PC-3 (cell line): ENCODE data around the gene MRPS22. TPM values are rescaled to one million over a fixed set of nuclear protein-coding genes. Genes with fewer than 3 reads are reported as not detected.
"Not testable (repeated sequence)": the region's sequence is repeated elsewhere in the genome, so short reads cannot be mapped to it uniquely, and the experiment has no call there.

Source experiments
- ATAC-seq: fragments of 200-7000 bp; cut with Tn5 transposase; 2 replicates; pipeline ENCODE4 v1.9.1; 2020; ENCODE audit warnings: mild to moderate bottlenecking, moderate library complexity
- BruUV-seq: library from RNA; stranded (reverse); fragments of 400-500 nt; replicated peaks from 2 replicates; lab custom pipeline; 2021; lab: Mats Ljungman, UMichigan
- CTCF ChIA-PET: fragments of 300-600 bp; sonication (Branson Sonifier 250); formaldehyde crosslinking; loops from one replicate; lab custom pipeline; 2022; ENCODE audit warnings: antibody characterized with exemption; lab: Charles Lee
- POLR2A ChIA-PET: fragments of 300-600 bp; sonication (Branson Sonifier 250); formaldehyde crosslinking; loops from one replicate; lab custom pipeline; 2022; ENCODE audit warnings: antibody characterized with exemption; ENCODE audit not compliant: unreplicated experiment; lab: Charles Lee
- DNase-seq: peaks from one replicate; pipeline ENCODE4 v3.0.0-alpha.2; 2015
- H2AFZ ChIP-seq: fragments of 300-600 bp; sonication (generic); 2 replicates; pipeline ENCODE4 v1.6.0; 2016; ENCODE audit warnings: antibody characterized with exemption, low read length
- H3F3A ChIP-seq: fragments of 300-600 bp; sonication (generic); one replicate; pipeline ENCODE4 v1.6.0; 2017; ENCODE audit warnings: antibody characterized with exemption, low read length, control low read depth, mild to moderate bottlenecking; ENCODE audit not compliant: unreplicated experiment
- H3K27ac ChIP-seq: fragments of 300-600 bp; sonication (generic); 2 replicates; pipeline ENCODE4 v1.5.1; 2016; ENCODE audit warnings: mild to moderate bottlenecking, low read length
- H3K27me3 ChIP-seq: fragments of 300-600 bp; sonication (generic); 2 replicates; pipeline ENCODE4 v1.6.1; 2016; ENCODE audit warnings: low read length, mixed read lengths
- H3K36me3 ChIP-seq: fragments of 300-600 bp; sonication (generic); 2 replicates; pipeline ENCODE4 v1.6.1; 2016; ENCODE audit warnings: low read depth, mixed run types, low read length, mixed read lengths
- H3K4me1 ChIP-seq: fragments of 300-600 bp; sonication (generic); 2 replicates; pipeline ENCODE4 v1.5.1; 2016; ENCODE audit warnings: low read length; ENCODE audit not compliant: insufficient read depth
- H3K4me2 ChIP-seq: fragments of 300-600 bp; sonication (generic); 2 replicates; pipeline ENCODE4 v1.6.0; 2016; ENCODE audit warnings: low read length
- H3K4me3 ChIP-seq: fragments of 300-600 bp; sonication (generic); 2 replicates; pipeline ENCODE4 v1.5.1; 2016; ENCODE audit warnings: mild to moderate bottlenecking, low read length, mixed read lengths
- H3K79me2 ChIP-seq: fragments of 300-600 bp; sonication (generic); 2 replicates; pipeline ENCODE4 v1.6.1; 2017; ENCODE audit warnings: low read length, mixed read lengths
- H3K9ac ChIP-seq: fragments of 300-600 bp; sonication (generic); 2 replicates; pipeline ENCODE4 v1.6.0; 2016; ENCODE audit warnings: mild to moderate bottlenecking, low read length
- H3K9me2 ChIP-seq: fragments of 300-600 bp; sonication (generic); replicated peaks from 2 replicates; pipeline ENCODE4 v1.6.1; 2016; ENCODE audit warnings: mixed run types, low read length, mixed read lengths
- H3K9me3 ChIP-seq: fragments of 300-600 bp; sonication (generic); 2 replicates; pipeline ENCODE4 v1.6.1; 2016; ENCODE audit warnings: low read length, mixed read lengths
- H4K20me1 ChIP-seq: fragments of 300-600 bp; sonication (generic); 2 replicates; pipeline ENCODE4 v1.6.1; 2016; ENCODE audit warnings: low read length, mixed read lengths
- CTCF ChIP-seq: fragments of 300-600 bp; sonication (generic); conservative IDR thresholded peaks from 2 replicates; pipeline ENCODE4 v1.5.1; 2017; ENCODE audit warnings: antibody characterized with exemption, low read depth, mild to moderate bottlenecking, low read length
- EZH2 ChIP-seq: fragments of 300-600 bp; sonication (generic); IDR thresholded peaks from one replicate; pipeline ENCODE4 v1.6.1; 2017; ENCODE audit warnings: antibody characterized with exemption, mild to moderate bottlenecking, low read length; ENCODE audit not compliant: unreplicated experiment
- EZH2phosphoT487 ChIP-seq: fragments of 300-600 bp; sonication (generic); IDR thresholded peaks from 2 replicates; pipeline ENCODE4 v1.6.1; 2018; ENCODE audit warnings: mild to moderate bottlenecking, antibody characterized with exemption, low read length, borderline replicate concordance
- intact Hi-C: fragments of 100-400 bp; cut with micrococcal nuclease; formaldehyde crosslinking; loops from 2 replicates; pipeline ENCODE4 v1.9.0; 2023
- total RNA-seq: library from RNA; depleted of rRNA; stranded (reverse); fragments of >200 nt; gene quantifications from 2 replicates; pipeline ENCODE4 v1.2.3, GENCODE V29; 2014

Gene MRPS22
- total RNA-seq, 1 experiment from 2014 or later: 73.3 TPM

- Histone ChIP-seq H3K27ac (peak within 1 kb of the TSS; percentile 87), H2AFZ (peak within 1 kb of the TSS; percentile 93), H3K36me3 (no peaks in the 10 kb centered on the region), H3K27me3 (no peaks in the 10 kb centered on the region), H3K79me2 (peaks cover 47% of the 10 kb centered on the region), H3K9me2 (no peaks in the 10 kb centered on the region), H3K9me3 (no peaks in the 10 kb centered on the region), H3F3A (no peaks in the 10 kb centered on the region), H3K4me2 (peak within 1 kb of the TSS; percentile 87), H3K4me1 (peaks cover 9% of the 10 kb centered on the region; the same call in 1 of the 2 replicates), H4K20me1 (0 out of 2 replicates have a peak, but pooled peaks cover 3% of the 10 kb centered on the region), H3K9ac (peak within 1 kb of the TSS; percentile 99), H3K4me3 (peak within 1 kb of the TSS; percentile 82)
- ATAC-seq (peak; percentile 95), DNase-seq (peak; percentile 97)
- POLR2A ChIA-PET: interaction anchor here (0.5 to 0.6 kb wide), 2 partner anchors 36 to 41 kb away, joined by 3 read pairs; no protein-coding TSS in a partner anchor
- BruUV-seq: no TSS peak
- TF ChIP-seq CTCF (no peak), EZH2phosphoT487 (no peak)
- CTCF ChIA-PET: interaction anchor here (0.6 kb wide), 1 partner anchor 36 kb away, joined by 3 read pairs; no protein-coding TSS in a partner anchor
- intact Hi-C loops: no loop called here
Observed at GRCh38 chr3:139389552-139390368, 45.9 kb downstream of the MRPS22 start, which contains the start of gene COPB2. TSS of gene COPB2 (minus strand) at chr3:139389647. CDS start at chr3:139389550, 97 bp downstream.

GRCh38 chr3:139394116-139394515 lies 50.3 kb downstream of the MRPS22 start:
- Histone ChIP-seq H3K4me1 (no peaks in the 10 kb centered on the region), H3F3A (no peaks in the 10 kb centered on the region), H3K79me2 (peaks cover 3% of the 10 kb centered on the region), H3K9me3 (no peaks in the 10 kb centered on the region), H3K4me2 (no peak overlapping the region), H3K9ac (no peak overlapping the region), H3K9me2 (no peaks in the 10 kb centered on the region), H3K36me3 (no peaks in the 10 kb centered on the region), H3K27me3 (no peaks in the 10 kb centered on the region), H3K4me3 (no peak overlapping the region), H2AFZ (no peak overlapping the region), H4K20me1 (no peaks in the 10 kb centered on the region), H3K27ac (no peak overlapping the region)
- no peak for ATAC-seq
- TF ChIP-seq EZH2phosphoT487: no peak
- no peak for TF ChIP-seq CTCF
- TF ChIP-seq EZH2: no peak
- ChIA-PET POLR2A (no interaction called here), CTCF (no interaction called here)
- no TSS peak for BruUV-seq
- DNase-seq: no peak
- intact Hi-C loops: no loop called here

GRCh38 chr3:139396707-139397106 lies 52.9 kb downstream of the MRPS22 start:
- no peaks in the 10 kb centered on the region for H3K9me2 ChIP-seq
- no peaks in the 10 kb centered on the region for H4K20me1 ChIP-seq
- ChIA-PET CTCF (no interaction called here), POLR2A (no interaction called here)
- H3K27ac ChIP-seq: no peak overlapping the region
- intact Hi-C loops: no loop called here
- ATAC-seq: no peak
- H3K9me3 ChIP-seq: no peaks in the 10 kb centered on the region
- no peaks in the 10 kb centered on the region for H3K4me1 ChIP-seq
- H3K4me2 ChIP-seq: no peak overlapping the region
- H2AFZ ChIP-seq: no peak overlapping the region
- no peak overlapping the region for H3K4me3 ChIP-seq
- H3F3A ChIP-seq: no peaks in the 10 kb centered on the region
- no peaks in the 10 kb centered on the region for H3K27me3 ChIP-seq
- TF ChIP-seq EZH2phosphoT487 (no peak), EZH2 (no peak), CTCF (no peak)
- DNase-seq: no peak
- no peaks in the 10 kb centered on the region for H3K79me2 ChIP-seq
- no peaks in the 10 kb centered on the region for H3K36me3 ChIP-seq
- no peak overlapping the region for H3K9ac ChIP-seq
- no TSS peak for BruUV-seq

- H3K4me1 ChIP-seq, POLR2A ChIA-PET, H3K4me2 ChIP-seq, ATAC-seq, H4K20me1 ChIP-seq, H3F3A ChIP-seq, H3K27me3 ChIP-seq, intact Hi-C loops, CTCF ChIA-PET, H3K27ac ChIP-seq, H2AFZ ChIP-seq, H3K9ac ChIP-seq, H3K36me3 ChIP-seq, DNase-seq, BruUV-seq, H3K4me3 ChIP-seq, H3K9me2 ChIP-seq, H3K79me2 ChIP-seq, H3K9me3 ChIP-seq: not testable (repeated sequence)
Observed at GRCh38 chr3:139401155-139401554, 57.3 kb downstream of the MRPS22 start.
